Loucy (cell line): ENCODE measurements around the gene PCSK5.

Experiments
- CTCF ChIP-seq: fragments of 200-600 bp; sonication (generic); conservative IDR thresholded peaks from 2 replicates; pipeline ENCODE4 v1.5.1; 2014; ENCODE audit warnings: mild to moderate bottlenecking, antibody characterized with exemption, low read length
- EZH2phosphoT487 ChIP-seq: fragments of 200-600 bp; IDR thresholded peaks from 2 replicates; pipeline ENCODE4 v1.6.1; 2018; ENCODE audit warnings: antibody characterized with exemption, mild to moderate bottlenecking, moderate library complexity, borderline replicate concordance

- no peak for TF ChIP-seq CTCF
- no peak for TF ChIP-seq EZH2phosphoT487
Observed at GRCh38 chr9:76349865-76350264, 459.4 kb downstream of the PCSK5 start.
